ENCODE measurements around the gene CYB5A.
"Not testable (repeated sequence)": the region's sequence is repeated elsewhere in the genome, so short reads cannot be mapped to it uniquely, and the experiment has no call there.

CYB5A gene, protein sequence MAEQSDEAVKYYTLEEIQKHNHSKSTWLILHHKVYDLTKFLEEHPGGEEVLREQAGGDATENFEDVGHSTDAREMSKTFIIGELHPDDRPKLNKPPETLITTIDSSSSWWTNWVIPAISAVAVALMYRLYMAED

DNA sequence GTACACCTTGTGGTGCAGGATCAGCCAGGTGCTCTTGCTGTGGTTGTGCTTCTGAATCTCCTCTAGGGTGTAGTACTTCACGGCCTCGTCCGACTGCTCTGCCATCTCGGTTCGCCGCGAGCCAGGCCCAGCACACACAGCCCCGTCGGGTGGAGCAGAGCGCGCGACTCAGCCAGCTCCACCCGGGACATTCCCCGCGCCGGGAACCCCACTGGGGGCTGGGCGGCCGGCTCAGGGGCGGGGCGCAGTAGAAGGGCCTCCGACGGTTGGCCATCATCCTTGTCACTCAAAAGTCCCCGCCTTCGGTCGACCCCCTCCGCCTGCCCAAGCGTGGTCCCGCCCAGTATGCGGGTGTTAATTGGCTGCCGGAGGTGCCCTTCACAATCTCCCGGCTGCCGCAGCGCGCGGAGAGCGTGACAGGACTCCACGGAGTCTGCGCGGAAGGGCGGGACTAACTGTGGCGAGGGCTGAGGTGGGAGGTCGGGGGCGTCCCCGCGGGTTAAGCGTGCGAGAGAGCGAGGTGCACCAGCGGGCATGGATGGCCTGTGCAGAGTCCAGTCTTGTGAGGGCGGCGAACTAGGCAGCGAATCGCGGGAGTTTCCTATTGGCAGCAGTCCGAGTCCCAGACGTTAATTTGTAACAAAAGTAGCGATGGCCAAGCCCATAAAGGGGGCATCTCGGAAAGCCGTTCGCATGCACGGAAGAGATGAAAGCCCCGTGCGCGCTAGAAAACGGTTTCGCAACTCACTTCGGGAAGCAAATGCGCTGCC is at the start of gene CYB5A:
Gene CYB5A (minus strand): TSS at position 193 of the 770 bp plus-strand sequence. CDS start 88 bp downstream, at position 105.
- peak; percentile 99 for DNase-seq

DNA sequence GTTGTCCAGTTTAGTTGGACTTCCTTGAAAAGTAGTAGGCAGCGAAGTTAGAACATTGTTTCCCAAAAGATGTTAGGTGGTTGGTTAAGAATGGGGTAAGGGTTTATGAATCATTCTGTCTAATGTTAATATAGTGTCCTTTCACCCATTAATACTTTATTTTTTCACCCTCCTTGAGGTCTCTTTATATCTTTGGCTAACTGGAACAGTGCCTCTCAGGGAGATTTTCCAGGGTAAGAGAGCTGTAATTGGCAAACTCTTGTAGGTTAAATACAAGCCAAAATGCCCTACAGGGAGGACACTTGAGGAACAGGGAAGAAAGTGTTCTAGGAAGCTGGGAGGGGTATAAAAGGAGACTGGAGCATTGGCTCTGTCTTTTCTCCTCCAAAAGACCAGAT is 46.1 kb upstream of the CYB5A start:
- DNase-seq = no peak

DNA sequence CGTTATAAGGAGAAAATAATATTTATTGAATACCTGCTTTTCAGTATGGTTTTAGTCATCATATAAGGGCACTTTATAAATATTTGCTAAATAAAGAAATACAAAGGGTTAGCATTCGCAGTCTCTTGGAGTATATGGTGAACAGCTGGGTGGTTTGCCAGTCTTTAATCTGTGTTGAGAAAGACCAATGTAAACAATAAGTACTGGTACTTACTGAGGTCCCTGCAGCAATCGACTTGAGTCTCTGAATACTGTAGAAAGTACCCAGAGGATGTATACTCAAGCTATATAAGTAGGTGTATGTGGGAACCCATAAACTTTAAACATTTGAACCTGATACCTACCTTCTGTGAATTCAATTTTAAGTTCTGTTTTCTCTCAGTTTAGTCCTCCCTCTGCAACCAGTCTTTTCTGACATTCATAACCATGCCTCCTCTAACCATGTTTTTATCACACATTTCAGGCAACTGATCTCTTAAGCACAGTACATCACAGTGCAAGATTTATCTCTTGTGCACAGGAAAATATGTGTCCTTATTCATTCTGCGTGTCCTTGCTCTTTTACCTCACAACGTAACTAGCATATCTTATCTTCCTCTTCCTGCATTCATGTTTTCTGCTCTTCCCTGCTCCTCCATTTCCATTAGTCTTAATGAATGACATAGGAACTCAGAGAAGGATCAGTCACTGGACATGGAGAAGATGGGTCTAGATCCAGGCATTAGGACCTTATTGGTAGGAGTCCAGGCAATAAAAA is 45.6 kb upstream of the CYB5A start:
- no peak for DNase-seq

DNA sequence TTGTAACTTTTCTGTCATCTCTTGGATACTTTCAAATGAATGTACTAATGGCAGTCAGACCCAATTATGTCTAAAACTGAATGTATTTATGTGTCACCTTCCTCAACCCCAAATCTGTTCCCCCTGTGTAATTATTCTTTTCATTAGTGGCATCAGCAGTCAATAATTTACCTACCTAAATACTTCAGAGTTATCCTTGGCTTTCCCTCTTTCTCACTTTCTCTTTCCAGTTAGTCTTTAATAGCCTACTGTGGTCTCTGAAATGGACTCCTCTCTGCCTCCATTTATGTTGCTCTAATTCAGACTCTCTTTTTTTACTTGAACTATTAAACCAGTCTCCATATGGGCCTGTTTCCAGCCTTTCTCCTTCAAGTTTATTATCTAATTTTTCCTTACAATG is 44.9 kb upstream of the CYB5A start:
- DNase-seq = no peak

GRCh38 chr18:74334242-74334893 is 42.6 kb upstream of the CYB5A start:
- DNase-seq = no peak

GRCh38 chr18:74333091-74333490 is 41.3 kb upstream of the CYB5A start:
- DNase-seq = no peak

DNA sequence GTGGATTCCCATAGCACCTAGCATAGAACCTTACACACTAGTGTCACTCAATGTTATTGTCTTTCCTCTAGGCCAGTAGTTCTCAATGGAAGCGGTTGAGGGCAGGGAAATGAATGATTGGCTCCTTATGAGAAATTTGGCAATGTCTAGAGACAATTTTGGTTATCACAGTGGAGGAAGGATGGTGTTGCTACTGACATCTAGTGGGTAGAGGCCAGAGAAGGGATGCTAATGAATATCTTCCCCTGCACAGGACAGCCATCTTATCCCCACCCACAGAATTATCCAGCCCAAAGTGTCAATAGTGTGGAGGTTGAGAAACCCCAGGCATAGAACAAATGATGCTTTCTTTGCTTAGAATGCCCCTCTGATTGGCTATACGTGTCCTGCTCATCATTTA is 39.6 kb upstream of the CYB5A start:
- DNase-seq = peak; percentile 7

GRCh38 chr18:74329688-74330205 is 38.0 kb upstream of the CYB5A start:
- DNase-seq = no peak

- DNase-seq = no peak
Measured at GRCh38 chr18:74328206-74328605, 36.4 kb upstream of the CYB5A start.

GRCh38 chr18:74326791-74327190 is 35.0 kb upstream of the CYB5A start:
- DNase-seq = not testable (repeated sequence)

DNA sequence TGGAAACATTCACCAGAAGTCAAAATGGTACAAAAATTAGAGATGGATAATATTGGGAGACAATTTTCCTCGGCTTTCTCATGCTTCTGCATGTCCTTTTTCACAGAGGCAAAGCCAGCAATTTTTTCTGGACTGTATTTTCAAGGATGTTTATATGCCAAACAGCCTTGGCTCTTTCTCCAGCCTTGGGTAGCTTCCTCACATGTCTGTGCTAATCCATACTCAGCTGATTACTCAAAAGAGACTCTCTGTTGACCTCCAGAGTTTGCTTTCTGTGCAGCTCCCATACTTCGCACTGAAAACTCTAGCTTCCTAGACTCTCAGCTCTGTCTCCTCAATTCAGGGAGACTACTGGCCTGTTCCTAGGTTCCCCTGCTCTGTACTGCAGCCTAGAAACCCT is 34.5 kb upstream of the CYB5A start:
- DNase-seq = no peak

GRCh38 chr18:74316257-74317170 is 24.8 kb upstream of the CYB5A start:
- no peak for DNase-seq

- DNase-seq = no peak
Measured at GRCh38 chr18:74315464-74316256, 23.9 kb upstream of the CYB5A start, which contains the start of gene C18orf63. Gene C18orf63 (plus strand): TSS chr18:74315839. CDS start chr18:74317866, 2,027 bp downstream.

DNA sequence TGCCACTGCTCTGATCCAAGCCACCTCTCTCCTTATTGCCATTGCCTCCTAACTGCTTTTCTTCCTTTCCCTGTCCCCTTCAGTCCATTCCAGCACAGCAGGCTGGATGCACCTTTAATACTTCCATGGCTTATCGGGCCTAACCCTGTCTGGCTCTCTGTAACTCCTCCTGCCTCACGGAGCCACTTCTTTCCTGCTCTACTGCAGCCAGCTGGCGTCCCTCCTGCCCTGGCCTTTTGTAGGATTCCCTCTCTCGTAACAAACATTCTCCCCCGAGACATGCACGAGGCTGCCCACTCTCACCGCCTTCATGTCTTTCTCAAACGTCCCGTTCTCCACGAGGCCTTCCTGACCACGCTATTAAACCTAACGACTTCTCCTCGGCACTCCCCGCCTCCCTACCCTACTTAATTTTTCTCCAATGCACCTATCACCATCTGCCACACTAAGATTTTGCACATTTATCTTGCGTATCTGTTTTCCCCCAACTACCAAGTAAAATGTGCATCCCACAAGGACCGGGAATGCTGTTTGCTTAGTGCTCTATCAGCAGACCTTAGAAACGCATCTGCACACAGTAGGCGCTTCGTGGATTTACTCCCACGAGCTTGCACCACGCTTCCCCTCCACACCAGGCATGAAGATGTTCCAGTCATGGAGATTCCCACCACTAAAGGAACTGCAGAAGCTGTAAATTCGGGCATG is 23.1 kb upstream of the CYB5A start:
- DNase-seq = no peak

DNA sequence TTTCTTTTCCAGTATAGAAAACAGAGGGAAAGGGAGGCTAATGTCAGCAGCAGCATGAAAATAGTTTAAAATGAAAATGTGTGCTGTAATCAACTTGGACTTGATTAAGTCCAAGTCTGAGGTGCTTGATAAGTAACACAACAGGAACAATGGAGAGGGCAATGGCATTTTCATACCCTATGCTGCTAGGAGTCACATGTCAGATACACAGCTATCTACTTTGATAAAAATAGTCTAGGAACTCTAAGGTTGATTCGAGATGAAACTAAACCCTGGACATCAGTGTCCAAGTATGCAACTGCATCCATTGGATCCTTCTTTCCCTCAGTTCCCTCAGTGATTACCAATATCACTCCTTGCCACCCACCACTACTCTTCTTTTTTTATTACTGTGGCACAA is 19.2 kb upstream of the CYB5A start:
- no peak for DNase-seq

DNA sequence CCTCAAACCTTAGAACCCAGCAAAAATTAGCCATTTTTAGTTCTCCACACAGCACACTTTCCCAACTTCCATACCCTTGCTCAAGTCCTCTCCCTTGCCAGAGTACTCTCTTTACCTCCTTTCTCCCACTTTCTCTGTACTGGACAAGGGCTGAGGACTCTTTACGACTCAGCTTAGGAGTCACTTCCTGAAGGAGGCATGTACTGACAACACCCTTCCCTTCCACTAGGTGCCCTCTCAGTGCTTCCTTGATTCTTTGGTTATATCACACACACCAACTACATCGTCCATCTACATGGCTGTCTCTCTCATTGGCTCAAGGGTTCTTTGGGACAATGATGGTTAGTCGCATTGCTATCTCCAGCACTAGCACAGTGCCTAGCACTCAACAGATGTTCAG is 18.6 kb upstream of the CYB5A start:
- DNase-seq = peak; percentile 25

DNA sequence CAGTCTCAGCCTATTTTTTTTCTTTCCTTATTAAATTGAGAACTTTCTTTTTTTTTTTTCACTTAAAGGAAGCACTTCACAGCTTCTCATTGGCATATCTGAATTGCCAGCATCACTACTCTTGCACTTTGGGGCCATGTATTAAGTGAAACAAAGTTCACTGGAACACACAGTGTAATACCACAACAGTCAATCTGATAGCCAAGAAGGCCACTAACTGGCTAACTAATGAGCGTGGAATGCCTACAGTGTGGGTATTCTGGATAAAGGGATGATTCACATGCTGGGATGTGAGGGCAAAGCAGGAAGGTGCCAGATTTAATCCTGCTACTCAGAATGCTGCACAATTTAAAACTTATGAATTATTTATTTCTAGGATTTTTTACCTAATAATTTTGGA is 12.2 kb upstream of the CYB5A start:
- no peak for DNase-seq

- DNase-seq = no peak
Measured at GRCh38 chr18:74303306-74303705, 11.5 kb upstream of the CYB5A start.

GRCh38 chr18:74299746-74300145 is 8.0 kb upstream of the CYB5A start:
- DNase-seq = no peak

DNA sequence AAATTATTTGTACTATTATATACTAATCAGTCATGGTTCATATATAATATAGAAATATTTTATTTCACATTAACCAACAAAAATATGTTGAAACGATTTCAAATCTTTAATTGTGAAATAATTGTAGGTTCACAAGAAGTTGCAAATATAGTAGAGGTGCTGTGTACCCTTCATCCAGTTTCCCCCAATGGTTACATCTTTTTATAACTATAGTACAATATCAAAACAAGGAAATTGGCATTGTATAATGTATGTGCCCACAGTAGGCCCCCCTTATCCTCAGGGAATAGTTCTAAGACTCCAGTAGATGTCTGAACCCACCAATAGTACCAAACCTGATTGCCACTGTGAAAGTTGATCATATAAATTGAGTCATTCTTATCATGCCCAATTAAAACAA is 7.4 kb upstream of the CYB5A start:
- no peak for DNase-seq

- DNase-seq = no peak
Measured at GRCh38 chr18:74294526-74294925, 2.8 kb upstream of the CYB5A start.
